ENCODE results near the gene RPL3.

Gene RPL3

GRCh38 chr22:39316440-39317083 lies 2.9 kb downstream of the RPL3 start:
- peak; percentile 28 for DNase-seq

GRCh38 chr22:39315389-39315788 lies 4.0 kb downstream of the RPL3 start:
- DNase-seq: no peak

GRCh38 chr22:39314251-39314971 lies 5.0 kb downstream of the RPL3 start:
- no peak for DNase-seq

GRCh38 chr22:39313258-39314001 lies 6.0 kb downstream of the RPL3 start:
- DNase-seq: no peak

GRCh38 chr22:39312410-39312809 lies 7.0 kb downstream of the RPL3 start:
- DNase-seq: no peak

- peak; percentile 59 for DNase-seq
These were observed 7.6 kb downstream of the RPL3 start for GRCh38 chr22:39311592-39312400.

GRCh38 chr22:39309881-39310714 lies 9.3 kb downstream of the RPL3 start:
- DNase-seq: no peak

- no peak for DNase-seq
These were observed 10.0 kb downstream of the RPL3 start for GRCh38 chr22:39309364-39309861.

- DNase-seq: no peak
These were observed 10.6 kb downstream of the RPL3 start for GRCh38 chr22:39308614-39309363.

GRCh38 chr22:39306456-39307361 lies 12.7 kb downstream of the RPL3 start:
- no peak for DNase-seq

GRCh38 chr22:39303892-39304671 lies 15.3 kb downstream of the RPL3 start:
- no peak for DNase-seq

- no peak for DNase-seq
These were observed 16.1 kb downstream of the RPL3 start for GRCh38 chr22:39303358-39303757.

- no peak for DNase-seq
These were observed 16.9 kb downstream of the RPL3 start for GRCh38 chr22:39302431-39302960.

GRCh38 chr22:39301926-39302325 lies 17.5 kb downstream of the RPL3 start:
- DNase-seq: no peak

- no peak for DNase-seq
These were observed 18.3 kb downstream of the RPL3 start for GRCh38 chr22:39301108-39301507.

GRCh38 chr22:39300186-39300830 lies 19.1 kb downstream of the RPL3 start:
- DNase-seq: no peak

- no peak for DNase-seq
These were observed 19.6 kb downstream of the RPL3 start for GRCh38 chr22:39299829-39300178.

- DNase-seq: no peak
These were observed 21.0 kb downstream of the RPL3 start for GRCh38 chr22:39298241-39298987.

Data from DMS 273 treated with DMSO at 0.1 percent for 48 hours (cell line).